Natural killer cell treated with Interleukin-12 subunit alpha and Interleukin-12 subunit beta and Interleukin-15 and Interleukin-18, amount 100 ng/mL, for 72 hours (primary cell): ENCODE measurements around the gene CYP2A7. TPM values are rescaled to one million over a fixed set of nuclear protein-coding genes. Genes with fewer than 3 reads are reported as not detected.
"Not testable (repeated sequence)": the region's sequence is repeated elsewhere in the genome, so short reads cannot be mapped to it uniquely, and the experiment has no call there.

Source experiments
- ATAC-seq, 2 donors: fragments of 150-1000 bp; cut with Tn5 transposase in 1 of 2; sonication (Bioruptor Pico), chemical (Tn5 transposase) in 1 of 2; 2 replicates each; pipeline ENCODE4 v1.10.0; 2021
- DNase-seq: peaks from one replicate; pipeline ENCODE4 v3.0.0; 2022; ENCODE audit warnings: low spot score
- H3K27ac Mint-ChIP-seq, 2 donors: 1 replicate in 1 of 2; 2 replicates in 1 of 2; pipeline ENCODE4 v1.8.0; 2022; ENCODE audit warnings: mixed read lengths in 2 of 2, mild to moderate bottlenecking in 1 of 2, moderate library complexity in 1 of 2
- H3K27me3 Mint-ChIP-seq, 2 donors: 1 replicate in 1 of 2; 2 replicates in 1 of 2; pipeline ENCODE4 v1.8.0; 2022; ENCODE audit warnings: mixed read lengths in 2 of 2
- H3K36me3 Mint-ChIP-seq: one replicate; pipeline ENCODE4 v1.8.0; 2022; ENCODE audit warnings: mixed read lengths
- H3K4me1 Mint-ChIP-seq, 2 donors: 1 replicate in 1 of 2; 2 replicates in 1 of 2; pipeline ENCODE4 v1.8.0; 2022; ENCODE audit warnings: low read depth in 2 of 2, mixed read lengths in 2 of 2, mild to moderate bottlenecking in 1 of 2
- H3K4me3 Mint-ChIP-seq: one replicate; pipeline ENCODE4 v1.8.0; 2022; ENCODE audit warnings: mixed read lengths
- H3K9me3 Mint-ChIP-seq: 2 replicates; pipeline ENCODE4 v1.8.0; 2022; ENCODE audit warnings: mixed read lengths
- total RNA-seq, 2 donors: library from RNA; stranded (reverse); gene quantifications; one replicate each; pipeline ENCODE4 v1.2.3, GENCODE V29; 2022

The CYP2A7 gene
- total RNA-seq, 2 donors from 2014 or later = not detected

GRCh38 chr19:40884187-40884931 lies 2.3 kb upstream of the CYP2A7 start:
- not testable (repeated sequence) for DNase-seq, H3K9me3 Mint-ChIP-seq, H3K4me1 Mint-ChIP-seq, H3K36me3 Mint-ChIP-seq, H3K4me3 Mint-ChIP-seq, ATAC-seq, H3K27ac Mint-ChIP-seq
- peaks cover 36 to 42% of the 10 kb centered on the region in 2 donors for H3K27me3 Mint-ChIP-seq

- H3K4me3 Mint-ChIP-seq, H3K27ac Mint-ChIP-seq, DNase-seq, H3K9me3 Mint-ChIP-seq, ATAC-seq, H3K36me3 Mint-ChIP-seq: not testable (repeated sequence)
- Mint-ChIP-seq H3K4me1 (peaks cover 0 to 14% of the 10 kb centered on the region in 2 donors), H3K27me3 (peaks cover 39% of the 10 kb centered on the region in 2 donors)
Observed at GRCh38 chr19:40879349-40879748, 2.7 kb downstream of the CYP2A7 start.

- DNase-seq (peak; percentile 89), ATAC-seq (peak; percentile 91 to 98)
- H3K9me3 Mint-ChIP-seq, H3K36me3 Mint-ChIP-seq: not testable (repeated sequence)
- H3K4me3 Mint-ChIP-seq = peak overlapping the region; percentile 75
- H3K27me3 Mint-ChIP-seq = peaks cover 36 to 40% of the 10 kb centered on the region in 2 donors
- peaks cover 0 to 14% of the 10 kb centered on the region in 2 donors for H3K4me1 Mint-ChIP-seq
- peak overlapping the region; percentile 48 to 68 for H3K27ac Mint-ChIP-seq
Observed at GRCh38 chr19:40875526-40875951, 6.5 kb downstream of the CYP2A7 start.

- DNase-seq, H3K9me3 Mint-ChIP-seq, H3K36me3 Mint-ChIP-seq, ATAC-seq: not testable (repeated sequence)
- Mint-ChIP-seq H3K4me3 (peak overlapping the region; percentile 75), H3K27ac (peak overlapping the region; percentile 48 to 68), H3K27me3 (peaks cover 38 to 42% of the 10 kb centered on the region in 2 donors), H3K4me1 (peaks cover 0 to 14% of the 10 kb centered on the region in 2 donors)
Observed at GRCh38 chr19:40874874-40875273, 7.2 kb downstream of the CYP2A7 start.

GRCh38 chr19:40873873-40874272 lies 8.2 kb downstream of the CYP2A7 start:
- H3K36me3 Mint-ChIP-seq, H3K4me3 Mint-ChIP-seq, ATAC-seq, DNase-seq, H3K27ac Mint-ChIP-seq, H3K9me3 Mint-ChIP-seq: not testable (repeated sequence)
- H3K27me3 Mint-ChIP-seq = peaks cover 30 to 37% of the 10 kb centered on the region in 2 donors
- H3K4me1 Mint-ChIP-seq = peaks cover 0 to 14% of the 10 kb centered on the region in 2 donors

GRCh38 chr19:40872209-40872608 lies 9.8 kb downstream of the CYP2A7 start:
- ATAC-seq (no peak), DNase-seq (no peak)
- Mint-ChIP-seq H3K4me1 (peaks cover 0 to 14% of the 10 kb centered on the region in 2 donors), H3K4me3 (no peak overlapping the region), H3K27ac (no peak overlapping the region), H3K9me3 (no peaks in the 10 kb centered on the region), H3K36me3 (no peaks in the 10 kb centered on the region), H3K27me3 (peaks cover 25 to 29% of the 10 kb centered on the region in 2 donors)

- H3K9me3 Mint-ChIP-seq = no peaks in the 10 kb centered on the region
- H3K27me3 Mint-ChIP-seq = peaks cover 22 to 25% of the 10 kb centered on the region in 2 donors
- H3K36me3 Mint-ChIP-seq = no peaks in the 10 kb centered on the region
- H3K4me1 Mint-ChIP-seq = no peaks in the 10 kb centered on the region
- no peak for DNase-seq
- no peak overlapping the region for H3K4me3 Mint-ChIP-seq
- no peak overlapping the region for H3K27ac Mint-ChIP-seq
- no peak for ATAC-seq
Observed at GRCh38 chr19:40867701-40868100, 14.3 kb downstream of the CYP2A7 start.

GRCh38 chr19:40864739-40865496 lies 17.1 kb downstream of the CYP2A7 start:
- DNase-seq, H3K27ac Mint-ChIP-seq, H3K36me3 Mint-ChIP-seq, H3K27me3 Mint-ChIP-seq, H3K9me3 Mint-ChIP-seq, ATAC-seq, H3K4me3 Mint-ChIP-seq, H3K4me1 Mint-ChIP-seq: not testable (repeated sequence)

- H3K27ac Mint-ChIP-seq = no peak overlapping the region
- DNase-seq = no peak
- H3K27me3 Mint-ChIP-seq = peaks cover 5 to 8% of the 10 kb centered on the region in 2 donors
- H3K36me3 Mint-ChIP-seq = no peaks in the 10 kb centered on the region
- H3K9me3 Mint-ChIP-seq = no peaks in the 10 kb centered on the region
- H3K4me3 Mint-ChIP-seq = no peak overlapping the region
- no peaks in the 10 kb centered on the region for H3K4me1 Mint-ChIP-seq
- no peak for ATAC-seq
Observed at GRCh38 chr19:40862785-40863184, 19.2 kb downstream of the CYP2A7 start.

- no peak for DNase-seq
- ATAC-seq = no peak
- Mint-ChIP-seq H3K9me3 (no peaks in the 10 kb centered on the region), H3K36me3 (no peaks in the 10 kb centered on the region), H3K4me1 (no peaks in the 10 kb centered on the region), H3K27ac (no peak overlapping the region), H3K4me3 (no peak overlapping the region), H3K27me3 (peaks cover 5 to 8% of the 10 kb centered on the region in 2 donors)
Observed at GRCh38 chr19:40862333-40862732, 19.7 kb downstream of the CYP2A7 start.

GRCh38 chr19:40858109-40858508 lies 23.9 kb downstream of the CYP2A7 start:
- Mint-ChIP-seq H3K27ac (no peak overlapping the region), H3K27me3 (peaks cover 0 to 3% of the 10 kb centered on the region in 2 donors), H3K36me3 (no peaks in the 10 kb centered on the region), H3K4me3 (no peak overlapping the region), H3K9me3 (no peaks in the 10 kb centered on the region), H3K4me1 (peaks cover 0 to 3% of the 10 kb centered on the region in 2 donors)
- ATAC-seq (no peak), DNase-seq (no peak)

- not testable (repeated sequence) for ATAC-seq, H3K4me3 Mint-ChIP-seq, DNase-seq, H3K27ac Mint-ChIP-seq, H3K36me3 Mint-ChIP-seq, H3K9me3 Mint-ChIP-seq
- H3K4me1 Mint-ChIP-seq = peaks cover 10 to 17% of the 10 kb centered on the region in 2 donors
- peaks cover 17 to 19% of the 10 kb centered on the region in 2 donors for H3K27me3 Mint-ChIP-seq
Observed at GRCh38 chr19:40852467-40853152, 29.4 kb downstream of the CYP2A7 start.

GRCh38 chr19:40850277-40850676 lies 31.8 kb downstream of the CYP2A7 start, which contains the start of gene CYP2A6:
Gene CYP2A6 (minus strand): TSS chr19:40850447. CDS start chr19:40850426, 21 bp downstream.
- Mint-ChIP-seq H3K4me3 (peak within 1 kb of the TSS; percentile 52), H3K27ac (peak within 1 kb of the TSS; percentile 16 to 60), H3K4me1 (peaks cover 12 to 21% of the 10 kb centered on the region in 2 donors), H3K27me3 (peaks cover 24 to 26% of the 10 kb centered on the region in 2 donors)
- H3K36me3 Mint-ChIP-seq, ATAC-seq, DNase-seq, H3K9me3 Mint-ChIP-seq: not testable (repeated sequence)
